ENCODE results near the gene VPREB3.

DNA sequence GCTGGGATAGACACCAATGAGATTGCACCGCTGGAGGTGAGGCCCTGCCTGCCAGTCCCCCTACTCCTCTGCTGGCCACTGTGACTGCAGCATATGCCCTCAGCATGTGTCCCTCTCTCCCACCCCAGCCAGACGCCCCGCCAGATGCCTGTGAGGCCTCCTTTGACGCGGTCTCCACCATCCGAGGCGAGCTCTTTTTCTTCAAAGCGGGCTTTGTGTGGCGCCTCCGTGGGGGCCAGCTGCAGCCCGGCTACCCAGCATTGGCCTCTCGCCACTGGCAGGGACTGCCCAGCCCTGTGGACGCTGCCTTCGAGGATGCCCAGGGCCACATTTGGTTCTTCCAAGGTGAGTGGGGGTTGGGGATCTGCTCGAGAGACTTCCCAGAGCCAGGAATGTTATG lies 26.8 kb upstream of the VPREB3 start:
- no peak for TF ChIP-seq POLR2AphosphoS5 (IDR thresholded peaks at IDR 0.05)
- no peak for TF ChIP-seq CTCF (IDR thresholded peaks at IDR 0.05)
- TF ChIP-seq POLR2A (IDR thresholded peaks at IDR 0.05): no peak
- no peak for TF ChIP-seq EP300 (IDR thresholded peaks at IDR 0.05)
